GM13976 (cell line): Measurements from ENCODE around the gene PCSK6.

Experiments
- DNase-seq: peaks from one replicate; pipeline ENCODE4 v3.0.0; 2012; ENCODE audit warnings: low spot score
- CTCF ChIP-seq: IDR thresholded peaks from 2 replicates; pipeline ENCODE4 v1.5.1; 2012; ENCODE audit warnings: borderline replicate concordance, mild to moderate bottlenecking; ENCODE audit not compliant: insufficient read depth; ENCODE audit errors: extremely low read depth, missing control alignments, control extremely low read depth
- in situ Hi-C: fragments of 300-500 bp; cut with MboI; formaldehyde crosslinking; loops from one replicate; pipeline ENCODE4 v1.12.0; 2022; ENCODE audit warnings: low sequenced_read_pairs, mixed read lengths, inconsistent platforms; ENCODE audit not compliant: unreplicated experiment

Gene PCSK6

DNA sequence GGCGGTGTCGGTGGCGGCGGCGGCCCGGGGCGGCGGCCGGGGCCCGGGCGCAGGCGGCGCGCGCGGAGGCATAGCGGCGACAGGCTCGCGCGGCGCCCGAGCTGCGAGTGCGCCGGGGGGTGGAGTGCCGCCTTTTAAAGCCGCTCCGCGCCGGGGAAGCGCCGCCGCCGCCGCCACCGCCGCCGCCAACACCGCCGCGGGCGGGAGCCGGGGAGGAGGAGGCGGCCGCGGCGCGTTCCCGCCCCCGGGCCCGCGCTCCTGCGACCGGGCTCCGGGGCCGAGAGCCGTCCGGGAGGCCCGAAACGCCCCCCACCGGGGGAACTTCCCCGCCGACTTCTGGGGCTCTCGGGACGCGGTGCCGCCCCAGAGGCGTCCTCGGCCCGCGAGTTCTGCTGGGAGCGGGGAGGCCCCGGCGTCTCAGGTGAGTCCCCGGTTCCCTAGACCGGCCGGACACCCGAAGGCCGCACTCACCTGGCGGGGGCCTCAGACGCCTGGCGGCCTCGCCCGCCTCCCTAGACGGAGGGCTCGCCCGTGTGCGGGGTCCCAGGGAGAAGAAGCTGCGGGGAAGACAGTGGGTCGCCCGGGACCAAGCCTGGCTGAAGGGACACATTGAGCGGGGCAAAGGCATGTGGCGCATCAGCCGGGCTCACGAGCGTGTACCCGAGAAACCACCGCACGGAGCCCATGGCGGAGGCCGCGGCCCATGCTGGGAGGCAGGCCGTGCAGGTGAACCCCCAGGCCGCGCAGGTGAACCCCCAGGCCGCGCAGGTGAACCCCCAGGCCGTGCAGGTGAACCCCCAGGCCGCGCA, at the start of gene PCSK6:
Gene PCSK6, minus strand, starts transcription at position 109 of the 809 bp plus-strand sequence. Its CDS starts 37 bp downstream, at position 72.
- TF ChIP-seq CTCF: no peak
- in situ Hi-C loops: loop anchor here (10.0 kb wide), 1 partner anchor 195 kb away; the partner anchor contains the start of gene SNRPA1
- peak; percentile 66 for DNase-seq

DNA sequence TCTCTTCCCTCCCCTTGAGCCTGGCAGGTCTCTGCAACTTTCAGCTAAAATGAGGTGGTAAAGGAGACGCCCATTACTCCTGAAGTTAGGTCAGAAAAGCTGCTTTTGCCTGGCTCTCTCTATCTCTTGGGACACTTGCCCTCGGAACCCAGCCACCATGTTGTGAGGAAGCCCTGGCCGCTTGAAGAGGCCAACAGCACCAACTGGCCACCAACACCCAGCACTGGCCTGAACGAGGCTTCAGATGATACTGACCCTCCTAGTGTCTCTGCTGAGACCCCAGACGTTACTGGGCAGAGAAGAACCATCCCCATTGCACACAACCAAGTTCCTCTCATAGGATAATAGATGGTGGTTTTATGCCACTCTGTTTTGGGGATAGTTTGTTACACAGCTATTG, 49.5 kb upstream of the PCSK6 start:
- TF ChIP-seq CTCF: no peak
- no peak for DNase-seq
- in situ Hi-C loops: no loop called here

DNA sequence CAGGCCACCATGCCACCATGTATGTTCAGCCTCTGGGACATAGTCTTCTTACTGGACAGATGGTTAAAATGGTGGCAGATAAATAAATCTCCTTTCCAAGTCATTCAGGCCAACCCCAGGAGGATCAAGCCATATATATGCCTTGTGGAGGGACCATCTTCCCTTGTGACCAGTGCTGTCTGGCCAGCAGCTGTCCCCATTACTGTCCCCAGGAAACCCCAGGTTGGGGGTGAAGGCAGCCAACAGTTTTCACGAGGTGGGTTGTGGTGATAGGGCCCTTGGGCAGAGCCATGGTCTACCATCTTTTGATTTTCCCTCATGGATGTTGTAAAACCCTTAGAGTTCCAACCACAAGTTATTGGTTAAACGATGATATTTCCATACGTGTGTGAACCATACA, 48.7 kb upstream of the PCSK6 start:
- no peak for TF ChIP-seq CTCF

DNA sequence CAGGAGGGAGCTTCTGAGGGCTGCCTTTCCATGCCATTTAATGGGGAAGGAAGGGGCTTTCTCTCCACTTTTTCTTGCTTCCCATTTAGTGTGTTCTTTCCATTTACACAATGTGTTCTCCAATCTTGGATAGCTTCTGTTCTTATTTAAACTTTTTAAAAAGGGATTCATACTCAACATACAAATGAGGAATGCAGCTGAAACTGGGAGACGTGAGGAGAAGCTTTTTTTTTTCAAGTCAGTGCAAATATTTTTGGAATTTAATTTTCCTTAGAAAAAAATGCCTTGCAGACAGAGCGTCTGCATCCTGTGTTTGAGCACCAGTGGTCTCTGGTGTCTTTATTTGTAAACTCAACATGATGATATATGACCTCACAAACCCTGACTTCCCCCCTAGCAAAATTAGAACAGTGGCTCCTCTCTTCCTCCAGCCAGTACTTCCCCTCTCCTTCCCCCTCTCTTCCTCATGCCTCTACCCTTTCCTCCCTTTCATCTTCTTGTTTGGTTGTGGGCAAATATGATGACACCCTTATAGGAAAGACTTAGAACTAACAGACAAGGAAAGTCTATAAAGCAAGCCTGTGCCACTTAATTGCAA, 48.1 kb upstream of the PCSK6 start:
- in situ Hi-C loops: no loop called here

More for the DNA sequence above, 48.7 kb upstream of the PCSK6 start:
- no peak for DNase-seq
- in situ Hi-C loops: no loop called here

GRCh38 chr15:101536875-101537405, 47.4 kb upstream of the PCSK6 start:
- TF ChIP-seq CTCF: no peak
- in situ Hi-C loops: no loop called here
- no peak for DNase-seq

More for the DNA sequence above, 48.1 kb upstream of the PCSK6 start:
- DNase-seq: no peak
- no peak for TF ChIP-seq CTCF

DNA sequence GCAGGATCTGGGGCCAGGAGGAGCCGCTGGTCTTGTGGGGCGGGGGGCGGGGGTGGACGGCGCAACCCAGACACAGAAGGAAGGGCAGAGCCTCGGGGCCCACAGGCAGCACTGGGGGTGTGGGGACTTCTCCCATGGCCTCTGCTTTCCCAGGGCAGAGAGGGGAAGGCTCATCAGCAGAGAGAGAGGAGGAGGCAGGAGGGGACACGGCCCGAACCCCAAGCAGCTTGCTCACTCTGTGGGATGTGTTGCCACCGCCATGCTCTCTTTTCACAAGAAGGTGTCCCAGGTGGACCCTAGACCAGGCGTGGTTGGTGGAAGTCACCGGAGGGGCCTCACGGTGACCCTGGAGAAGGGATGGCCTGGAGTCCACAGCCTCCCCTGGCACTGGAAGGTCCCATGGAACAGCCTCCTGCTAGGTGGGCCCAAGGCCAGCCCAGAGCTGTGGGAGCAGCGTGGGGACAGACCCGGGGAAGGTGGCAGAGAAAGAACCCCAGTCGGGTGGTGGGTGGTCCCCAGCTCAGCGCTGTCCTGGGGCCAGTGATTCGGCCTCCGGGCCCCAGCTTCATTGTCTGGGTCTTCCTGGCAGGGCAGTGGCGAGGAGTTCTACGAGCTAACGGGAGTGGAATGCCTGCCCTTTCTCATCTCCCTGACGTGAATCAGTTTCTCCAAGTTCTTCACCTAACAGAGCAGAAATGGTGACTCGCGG, 46.8 kb upstream of the PCSK6 start:
- TF ChIP-seq CTCF: no peak
- in situ Hi-C loops: no loop called here
- no peak for DNase-seq
